Activated CD4-positive, CD25-positive, alpha-beta regulatory T cell treated with anti-CD3 and anti-CD28 coated beads, Interleukin-2, amount 50 U/mL, for 24 hours (primary cell): ENCODE data around the gene NAXD.
A peak's percentile ranks its signal among the peaks of the same experiment; 100 is the strongest.

ENCODE experiments used
- ATAC-seq, 2 donors: fragments of 150-1000 bp; cut with Tn5 transposase; one replicate each; pipeline ENCODE4 v1.10.0; 2021; ENCODE audit warnings: mild to moderate bottlenecking in 1 of 2, moderate library complexity in 1 of 2

Gene NAXD

GRCh38 chr13:110646442-110647364, 31.4 kb downstream of the NAXD start:
- ATAC-seq: no peak

- ATAC-seq: no peak
These were observed 32.0 kb downstream of the NAXD start for GRCh38 chr13:110647365-110647737.

- no peak for ATAC-seq
These were observed 32.9 kb downstream of the NAXD start for GRCh38 chr13:110648146-110648819.

- no peak for ATAC-seq
These were observed 33.6 kb downstream of the NAXD start for GRCh38 chr13:110648848-110649421.

GRCh38 chr13:110649551-110649950, 34.2 kb downstream of the NAXD start:
- no peak for ATAC-seq

GRCh38 chr13:110650436-110650835, 35.1 kb downstream of the NAXD start:
- no peak for ATAC-seq

- no peak for ATAC-seq
These were observed 35.9 kb downstream of the NAXD start for GRCh38 chr13:110651271-110651670.

GRCh38 chr13:110651726-110652230, 36.4 kb downstream of the NAXD start:
- ATAC-seq: no peak

GRCh38 chr13:110652231-110652730, 36.9 kb downstream of the NAXD start:
- no peak for ATAC-seq

- ATAC-seq: no peak
These were observed 37.4 kb downstream of the NAXD start for GRCh38 chr13:110652764-110653163.

- no peak for ATAC-seq
These were observed 37.9 kb downstream of the NAXD start for GRCh38 chr13:110653271-110653670.

GRCh38 chr13:110653851-110654250, 38.5 kb downstream of the NAXD start:
- no peak for ATAC-seq

- no peak for ATAC-seq
These were observed 41.9 kb downstream of the NAXD start for GRCh38 chr13:110657196-110657595.

- ATAC-seq: peak; percentile 79
These were observed 43.0 kb downstream of the NAXD start for GRCh38 chr13:110658218-110658911.

- no peak for ATAC-seq
These were observed 45.9 kb downstream of the NAXD start for GRCh38 chr13:110661256-110661655.

GRCh38 chr13:110662091-110662490, 46.7 kb downstream of the NAXD start:
- no peak for ATAC-seq

GRCh38 chr13:110662777-110663443, 47.6 kb downstream of the NAXD start:
- no peak for ATAC-seq

GRCh38 chr13:110663491-110663890, 48.1 kb downstream of the NAXD start:
- no peak for ATAC-seq

- ATAC-seq: no peak
These were observed 48.7 kb downstream of the NAXD start for GRCh38 chr13:110664041-110664440.

GRCh38 chr13:110664673-110665072, 49.3 kb downstream of the NAXD start:
- ATAC-seq: no peak

- no peak for ATAC-seq
These were observed 50.3 kb downstream of the NAXD start for GRCh38 chr13:110665491-110666254.

- no peak for ATAC-seq
These were observed 50.8 kb downstream of the NAXD start for GRCh38 chr13:110666255-110666533.
